ENCODE measurements around the gene PROB1. TPM values are rescaled to one million over a fixed set of nuclear protein-coding genes. Genes with fewer than 3 reads are reported as not detected.
A peak's percentile ranks its signal among the peaks of the same experiment; 100 is the strongest.

PROB1 gene
- total and polyA plus RNA-seq, 2 of the 13 experiments (the other 11 are each of a cell fraction or from before 2014, with no cell fraction given): 0.69 to 1.1 TPM

DNA sequence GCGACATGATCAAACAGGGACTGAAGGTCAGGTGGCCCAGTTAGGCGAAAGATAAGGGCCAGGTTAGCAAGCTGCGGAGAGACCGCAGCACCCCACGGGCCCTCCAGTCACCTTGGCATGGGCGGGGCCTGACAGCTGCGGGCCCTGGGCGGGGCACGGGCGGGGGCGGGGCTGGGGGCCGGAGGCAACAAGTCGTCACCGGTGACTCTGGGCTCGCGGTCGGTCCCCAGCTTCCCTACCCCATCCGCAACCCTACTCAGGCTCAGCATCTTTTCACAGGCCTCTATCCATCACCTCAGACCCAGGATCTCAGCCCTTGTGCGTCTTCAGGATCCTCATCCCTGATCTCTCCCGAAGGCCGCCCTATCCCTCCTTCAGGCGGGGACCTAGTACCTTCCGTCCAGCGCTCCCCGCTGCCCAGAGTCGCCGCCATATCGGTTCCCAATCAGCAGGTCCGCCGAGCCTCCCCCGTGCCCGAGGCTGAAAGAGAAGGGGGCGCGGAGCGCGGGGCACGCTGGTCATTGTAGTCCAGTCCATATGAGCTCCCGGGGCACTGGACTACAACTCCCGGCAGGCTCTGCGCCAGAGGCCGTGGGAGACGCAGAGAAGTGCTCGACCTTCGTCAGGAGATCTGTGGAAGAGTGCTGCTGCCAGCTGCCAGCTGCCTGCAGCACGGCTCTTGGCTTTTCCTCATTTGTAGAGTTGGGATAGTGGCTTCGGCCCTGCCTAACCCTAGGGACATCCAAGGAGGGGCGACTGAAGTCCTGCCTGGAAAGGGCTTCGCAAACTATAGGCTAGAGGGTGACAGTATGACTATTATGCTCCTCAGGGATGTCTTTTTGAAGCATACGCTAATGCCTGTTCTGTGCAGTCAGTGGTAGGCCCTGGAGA is 44.4 kb upstream of the PROB1 start, which contains the start of gene DNAJC18 (continued):
- TF ChIP-seq, protein P1, sequence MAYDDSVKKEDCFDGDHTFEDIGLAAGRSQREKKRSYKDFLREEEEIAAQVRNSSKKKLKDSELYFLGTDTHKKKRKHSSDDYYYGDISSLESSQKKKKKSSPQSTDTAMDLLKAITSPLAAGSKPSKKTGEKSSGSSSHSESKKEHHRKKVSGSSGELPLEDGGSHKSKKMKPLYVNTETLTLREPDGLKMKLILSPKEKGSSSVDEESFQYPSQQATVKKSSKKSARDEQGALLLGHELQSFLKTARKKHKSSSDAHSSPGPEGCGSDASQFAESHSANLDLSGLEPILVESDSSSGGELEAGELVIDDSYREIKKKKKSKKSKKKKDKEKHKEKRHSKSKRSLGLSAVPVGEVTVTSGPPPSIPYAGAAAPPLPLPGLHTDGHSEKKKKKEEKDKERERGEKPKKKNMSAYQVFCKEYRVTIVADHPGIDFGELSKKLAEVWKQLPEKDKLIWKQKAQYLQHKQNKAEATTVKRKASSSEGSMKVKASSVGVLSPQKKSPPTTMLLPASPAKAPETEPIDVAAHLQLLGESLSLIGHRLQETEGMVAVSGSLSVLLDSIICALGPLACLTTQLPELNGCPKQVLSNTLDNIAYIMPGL (CRISPR knock-in tag; IDR thresholded peaks at IDR 0.05; ENCODE audit: borderline replicate concordance in 1 of 2, low read depth in 1 of 2): peak; percentile 55 to 71; a peak in 3 of 4 replicates
- TF ChIP-seq, protein P2, sequence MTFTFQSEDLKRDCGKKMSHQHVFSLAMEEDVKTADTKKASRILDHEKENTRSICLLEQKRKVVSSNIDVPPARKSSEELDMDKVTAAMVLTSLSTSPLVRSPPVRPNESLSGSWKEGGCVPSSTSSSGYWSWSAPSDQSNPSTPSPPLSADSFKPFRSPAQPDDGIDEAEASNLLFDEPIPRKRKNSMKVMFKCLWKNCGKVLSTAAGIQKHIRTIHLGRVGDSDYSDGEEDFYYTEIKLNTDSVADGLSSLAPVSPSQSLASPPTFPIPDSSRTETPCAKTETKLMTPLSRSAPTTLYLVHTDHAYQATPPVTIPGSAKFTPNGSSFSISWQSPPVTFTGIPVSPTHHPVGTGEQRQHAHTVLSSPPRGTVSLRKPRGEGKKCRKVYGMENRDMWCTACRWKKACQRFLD (CRISPR knock-in tag; IDR thresholded peaks at IDR 0.05; ENCODE audit: borderline replicate concordance): no peak
- TF ChIP-seq NCOR1 (IDR thresholded peaks at IDR 0.05; ENCODE audit: borderline replicate concordance, low read length) (no peak), JUND (CRISPR knock-in tag; IDR thresholded peaks at IDR 0.05) (no peak), ZNF253 (CRISPR knock-in tag; IDR thresholded peaks at IDR 0.05; ENCODE audit: borderline replicate concordance) (no peak; the same call in 1 of the 2 replicates), ZBTB3 (CRISPR knock-in tag; IDR thresholded peaks at IDR 0.05; ENCODE audit: borderline replicate concordance, low read depth) (no peak), ZNF749 (CRISPR knock-in tag; IDR thresholded peaks at IDR 0.05; ENCODE audit: borderline replicate concordance) (peak; percentile 65; the same call in 1 of the 2 replicates), SPEN (CRISPR knock-in tag; IDR thresholded peaks at IDR 0.05; ENCODE audit: low read depth) (peak; percentile 79), HMG20B (CRISPR knock-in tag; conservative IDR thresholded peaks at IDR 0.05) (no peak), ZFYVE20 (CRISPR knock-in tag; IDR thresholded peaks at IDR 0.05; ENCODE audit: borderline replicate concordance, low read depth) (no peak), KAT2B (IDR thresholded peaks at IDR 0.05; ENCODE audit: borderline replicate concordance, low read depth, low read length) (no peak), ZNF256 (CRISPR knock-in tag; conservative IDR thresholded peaks at IDR 0.05) (no peak), ZNF572 (CRISPR knock-in tag; IDR thresholded peaks at IDR 0.05) (no peak), ZMAT3 (CRISPR knock-in tag; conservative IDR thresholded peaks at IDR 0.05) (0 out of 2 replicates have a peak, but pooled peaks have one; percentile 35), MIER2 (CRISPR knock-in tag; IDR thresholded peaks at IDR 0.05) (no peak), ZNF235 (CRISPR knock-in tag; IDR thresholded peaks at IDR 0.05; ENCODE audit: borderline replicate concordance) (0 out of 2 replicates have a peak, but pooled peaks have one; percentile 38), HDAC6 (IDR thresholded peaks at IDR 0.05; ENCODE audit: low read depth, low read length) (no peak), ZNF496 (CRISPR knock-in tag; IDR thresholded peaks at IDR 0.05; ENCODE audit: insufficient replicate concordance) (no peak), FOXP1 (IDR thresholded peaks at IDR 0.05) (no peak), FOXP1 (CRISPR knock-in tag; IDR thresholded peaks at IDR 0.05) (no peak), ZBTB1 (CRISPR knock-in tag; IDR thresholded peaks at IDR 0.05; ENCODE audit: borderline replicate concordance) (no peak), ZNF3 (CRISPR knock-in tag; IDR thresholded peaks at IDR 0.05) (no peak), RCOR2 (CRISPR knock-in tag; IDR thresholded peaks at IDR 0.05) (no peak)
- TF ChIP-seq, protein P3, sequence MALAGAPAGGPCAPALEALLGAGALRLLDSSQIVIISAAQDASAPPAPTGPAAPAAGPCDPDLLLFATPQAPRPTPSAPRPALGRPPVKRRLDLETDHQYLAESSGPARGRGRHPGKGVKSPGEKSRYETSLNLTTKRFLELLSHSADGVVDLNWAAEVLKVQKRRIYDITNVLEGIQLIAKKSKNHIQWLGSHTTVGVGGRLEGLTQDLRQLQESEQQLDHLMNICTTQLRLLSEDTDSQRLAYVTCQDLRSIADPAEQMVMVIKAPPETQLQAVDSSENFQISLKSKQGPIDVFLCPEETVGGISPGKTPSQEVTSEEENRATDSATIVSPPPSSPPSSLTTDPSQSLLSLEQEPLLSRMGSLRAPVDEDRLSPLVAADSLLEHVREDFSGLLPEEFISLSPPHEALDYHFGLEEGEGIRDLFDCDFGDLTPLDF (CRISPR knock-in tag; IDR thresholded peaks at IDR 0.05): no peak
- TF ChIP-seq, protein P4, sequence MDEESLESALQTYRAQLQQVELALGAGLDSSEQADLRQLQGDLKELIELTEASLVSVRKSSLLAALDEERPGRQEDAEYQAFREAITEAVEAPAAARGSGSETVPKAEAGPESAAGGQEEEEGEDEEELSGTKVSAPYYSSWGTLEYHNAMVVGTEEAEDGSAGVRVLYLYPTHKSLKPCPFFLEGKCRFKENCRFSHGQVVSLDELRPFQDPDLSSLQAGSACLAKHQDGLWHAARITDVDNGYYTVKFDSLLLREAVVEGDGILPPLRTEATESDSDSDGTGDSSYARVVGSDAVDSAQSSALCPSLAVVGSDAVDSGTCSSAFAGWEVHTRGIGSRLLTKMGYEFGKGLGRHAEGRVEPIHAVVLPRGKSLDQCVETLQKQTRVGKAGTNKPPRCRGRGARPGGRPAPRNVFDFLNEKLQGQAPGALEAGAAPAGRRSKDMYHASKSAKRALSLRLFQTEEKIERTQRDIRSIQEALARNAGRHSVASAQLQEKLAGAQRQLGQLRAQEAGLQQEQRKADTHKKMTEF (CRISPR knock-in tag; IDR thresholded peaks at IDR 0.05): peak; percentile 89
